HepG2 (cell line): ENCODE data around the gene ZSWIM5. TPM values are rescaled to one million over a fixed set of nuclear protein-coding genes. Genes with fewer than 3 reads are reported as not detected.
A peak's percentile ranks its signal among the peaks of the same experiment; 100 is the strongest.

Source experiments
- BRCA1 ChIP-seq: sonication (generic); formaldehyde crosslinking; IDR thresholded peaks from 2 replicates; pipeline ENCODE4 v1.4.0; 2020; ENCODE audit warnings: missing genetic modification reagents
- CC2D1A ChIP-seq: sonication (generic); formaldehyde crosslinking; IDR thresholded peaks from 2 replicates; pipeline ENCODE4 v1.8.1; 2023; ENCODE audit warnings: mild to moderate bottlenecking, missing genetic modification reagents
- FIP1L1 ChIP-seq: fragments of 200-400 bp; formaldehyde crosslinking; IDR thresholded peaks from 2 replicates; pipeline ENCODE4 v1.6.1; 2018; ENCODE audit warnings: low read depth, mild to moderate bottlenecking, low read length, moderate library complexity, borderline replicate concordance; ENCODE audit not compliant: insufficient read depth
- FOXC1 ChIP-seq: sonication (generic); formaldehyde crosslinking; IDR thresholded peaks from 2 replicates; pipeline ENCODE4 v1.8.0; 2022; ENCODE audit warnings: mild to moderate bottlenecking, missing genetic modification reagents, borderline replicate concordance
- FOXJ3 ChIP-seq: sonication (generic); formaldehyde crosslinking; IDR thresholded peaks from 2 replicates; pipeline ENCODE4 v1.4.0; 2020; ENCODE audit warnings: missing genetic modification reagents, mild to moderate bottlenecking, borderline replicate concordance
- GPN1 ChIP-seq: sonication (generic); formaldehyde crosslinking; IDR thresholded peaks from 2 replicates; pipeline ENCODE4 v1.5.1; 2020; ENCODE audit warnings: missing genetic modification reagents, borderline replicate concordance
- HIVEP1 ChIP-seq: sonication (generic); formaldehyde crosslinking; IDR thresholded peaks from 2 replicates; pipeline ENCODE4 v1.4.0; 2020; ENCODE audit warnings: mild to moderate bottlenecking, missing genetic modification reagents
- HOXD1 ChIP-seq: sonication (generic); formaldehyde crosslinking; IDR thresholded peaks from 2 replicates; pipeline ENCODE4 v1.5.0; 2020; ENCODE audit warnings: missing genetic modification reagents
- MBD4 ChIP-seq: IDR thresholded peaks from 2 replicates; pipeline ENCODE4 v1.6.1; 2012; ENCODE audit warnings: low read length, inconsistent platforms, borderline replicate concordance
- RELA ChIP-seq: sonication (generic); formaldehyde crosslinking; IDR thresholded peaks from 2 replicates; pipeline ENCODE4 v1.4.0; 2020; ENCODE audit warnings: missing genetic modification reagents
- RFX3 ChIP-seq: IDR thresholded peaks from 2 replicates; pipeline ENCODE4 v1.6.1; 2016; ENCODE audit warnings: missing biosample characterization, missing genetic modification reagents
- SP1 ChIP-seq, 2 experiments: fragments of 450-650 bp in 1 of 2; sonication (generic) in 1 of 2; formaldehyde crosslinking in 1 of 2; IDR thresholded peaks; 2 replicates each; pipeline versions ENCODE4 v1.4.0 to v1.6.1; 2016 to 2020; ENCODE audit warnings: missing genetic modification reagents in 1 of 2
- THYN1 ChIP-seq: sonication (generic); formaldehyde crosslinking; IDR thresholded peaks from 2 replicates; pipeline ENCODE4 v1.8.1; 2023; ENCODE audit warnings: low read depth, mild to moderate bottlenecking, moderate library complexity, missing genetic modification reagents, borderline replicate concordance
- ZBTB38 ChIP-seq: sonication (generic); formaldehyde crosslinking; IDR thresholded peaks from 2 replicates; pipeline ENCODE4 v1.5.1; 2020; ENCODE audit warnings: mild to moderate bottlenecking, missing genetic modification reagents
- ZBTB7A ChIP-seq: sonication (generic); formaldehyde crosslinking; IDR thresholded peaks from 2 replicates; pipeline ENCODE4 v1.8.0; 2022; ENCODE audit warnings: mild to moderate bottlenecking, missing genetic modification reagents
- ZFY ChIP-seq: sonication (generic); formaldehyde crosslinking; IDR thresholded peaks from 2 replicates; pipeline ENCODE4 v1.4.0; 2020; ENCODE audit warnings: missing genetic modification reagents
- ZKSCAN5 ChIP-seq: sonication (generic); formaldehyde crosslinking; IDR thresholded peaks from 2 replicates; pipeline ENCODE4 v1.5.1; 2020; ENCODE audit warnings: mild to moderate bottlenecking, missing genetic modification reagents
- ZNF292 ChIP-seq: sonication (generic); formaldehyde crosslinking; IDR thresholded peaks from 2 replicates; pipeline ENCODE4 v1.8.1; 2022; ENCODE audit warnings: mild to moderate bottlenecking, low read depth, missing genetic modification reagents, borderline replicate concordance
- ZNF501 ChIP-seq: sonication (generic); formaldehyde crosslinking; IDR thresholded peaks from 2 replicates; pipeline ENCODE4 v1.5.1; 2020; ENCODE audit warnings: mild to moderate bottlenecking, moderate library complexity, missing genetic modification reagents
- ZNF550 ChIP-seq: sonication (generic); formaldehyde crosslinking; IDR thresholded peaks from 2 replicates; pipeline ENCODE4 v1.4.0; 2020; ENCODE audit warnings: mild to moderate bottlenecking, missing genetic modification reagents, borderline replicate concordance
- ZNF557 ChIP-seq: sonication (generic); formaldehyde crosslinking; IDR thresholded peaks from 2 replicates; pipeline ENCODE4 v1.4.0; 2020; ENCODE audit warnings: missing genetic modification reagents
- ZNF607 ChIP-seq: sonication (generic); formaldehyde crosslinking; IDR thresholded peaks from 2 replicates; pipeline ENCODE4 v1.5.1; 2020; ENCODE audit warnings: missing genetic modification reagents, mild to moderate bottlenecking, borderline replicate concordance
- ZNF7 ChIP-seq: IDR thresholded peaks from 2 replicates; pipeline ENCODE4 v1.6.1; 2016; ENCODE audit warnings: missing biosample characterization, missing genetic modification reagents
- ZNF747 ChIP-seq: sonication (generic); formaldehyde crosslinking; IDR thresholded peaks from 2 replicates; pipeline ENCODE4 v1.8.1; 2023; ENCODE audit warnings: missing genetic modification reagents, mild to moderate bottlenecking, borderline replicate concordance
- polyA plus RNA-seq, 8 experiments: library from polyadenylated mRNA; depleted of rRNA in 3 of 8; stranded (reverse) in 7 of 8; unstranded in 1 of 8; fragments of >200 nt; fragmentation: Illumina TruSeq in 4 of 8; extraction: Trizol in 4 of 8; gene quantifications; 2 replicates each; pipeline versions ENCODE4 v1.2.1 to v1.2.3, GENCODE V29; 2011 to 2016; ENCODE audit warnings: low read depth in 4 of 8, missing spikeins in 1 of 8, mixed read lengths in 1 of 8; ENCODE audit not compliant: insufficient read depth in 1 of 8
- total RNA-seq, 5 experiments: library from RNA; depleted of rRNA; stranded (reverse); fragments of >200 nt; fragmentation: Illumina TruSeq; extraction: Trizol; gene quantifications; 2 replicates each; pipeline ENCODE4 v1.2.3, GENCODE V29; 2016; ENCODE audit warnings: low read depth in 1 of 5
- TF ChIP-seq, protein P1 (sequence below): sonication (generic); formaldehyde crosslinking; IDR thresholded peaks from 2 replicates; pipeline ENCODE4 v1.4.0; 2020; ENCODE audit warnings: low read depth, mild to moderate bottlenecking, missing genetic modification reagents
- TF ChIP-seq, protein P2 (sequence below): IDR thresholded peaks from 2 replicates; pipeline ENCODE4 v1.6.1; 2016; ENCODE audit warnings: low read depth
- TF ChIP-seq, protein P3 (sequence below): sonication (generic); formaldehyde crosslinking; IDR thresholded peaks from 2 replicates; pipeline ENCODE4 v1.8.1; 2023; ENCODE audit warnings: mild to moderate bottlenecking, missing genetic modification reagents
- TF ChIP-seq, protein P4 (sequence below): sonication (generic); formaldehyde crosslinking; IDR thresholded peaks from 2 replicates; pipeline ENCODE4 v1.5.0; 2020; ENCODE audit warnings: mild to moderate bottlenecking, missing genetic modification reagents

Gene ZSWIM5
- total and polyA plus RNA-seq, 2 of the 13 experiments (the other 11 are each of a cell fraction or from before 2014, with no cell fraction given): 11.0 to 20.6 TPM

DNA sequence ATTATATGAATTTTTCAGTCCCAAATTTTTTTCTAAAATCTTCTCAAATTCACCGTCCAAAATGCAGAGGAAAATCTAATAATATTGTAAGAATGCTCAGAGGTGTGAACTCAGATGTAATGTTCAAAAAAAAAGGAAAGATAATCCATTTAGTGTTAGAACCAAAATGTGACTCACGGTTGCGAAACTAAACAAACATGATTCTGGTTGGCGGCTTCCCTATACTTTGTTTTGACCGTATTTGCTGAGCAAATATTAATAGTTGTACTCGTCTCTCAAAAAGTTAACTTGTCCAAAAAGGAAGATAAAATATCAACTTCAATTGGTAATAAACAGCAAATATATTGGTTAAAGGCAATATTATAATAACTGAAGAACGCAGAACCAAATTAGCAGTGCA lies 34.4 kb downstream of the ZSWIM5 start (continued):
- TF ChIP-seq, protein P1, sequence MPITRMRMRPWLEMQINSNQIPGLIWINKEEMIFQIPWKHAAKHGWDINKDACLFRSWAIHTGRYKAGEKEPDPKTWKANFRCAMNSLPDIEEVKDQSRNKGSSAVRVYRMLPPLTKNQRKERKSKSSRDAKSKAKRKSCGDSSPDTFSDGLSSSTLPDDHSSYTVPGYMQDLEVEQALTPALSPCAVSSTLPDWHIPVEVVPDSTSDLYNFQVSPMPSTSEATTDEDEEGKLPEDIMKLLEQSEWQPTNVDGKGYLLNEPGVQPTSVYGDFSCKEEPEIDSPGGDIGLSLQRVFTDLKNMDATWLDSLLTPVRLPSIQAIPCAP (CRISPR knock-in tag): no peak
- TF ChIP-seq ZKSCAN5 (CRISPR knock-in tag) (no peak), ZNF557 (CRISPR knock-in tag) (no peak), RFX3 (CRISPR knock-in tag) (no peak), RELA (CRISPR knock-in tag) (no peak), ZBTB7A (no peak), GPN1 (CRISPR knock-in tag) (no peak), HOXD1 (0 out of 2 replicates have a peak, but pooled peaks have one; percentile 65), ZNF292 (CRISPR knock-in tag) (no peak), ZNF501 (no peak), ZBTB38 (CRISPR knock-in tag) (no peak), ZNF747 (CRISPR knock-in tag) (no peak), SP1 (IDR thresholded peaks at IDR 0.05) (no peak), SP1 (CRISPR knock-in tag; IDR thresholded peaks at IDR 0.05) (no peak), ZNF7 (CRISPR knock-in tag) (no peak), MBD4 (peak; percentile 85; the same call in 1 of the 2 replicates), ZFY (no peak), ZNF550 (no peak), HIVEP1 (CRISPR knock-in tag) (no peak), FOXJ3 (CRISPR knock-in tag) (peak; percentile 96; the same call in 1 of the 2 replicates), ZNF607 (CRISPR knock-in tag) (no peak), THYN1 (CRISPR knock-in tag) (no peak), FIP1L1 (no peak), FOXC1 (no peak), BRCA1 (no peak), CC2D1A (CRISPR knock-in tag) (no peak)
- TF ChIP-seq, protein P2, sequence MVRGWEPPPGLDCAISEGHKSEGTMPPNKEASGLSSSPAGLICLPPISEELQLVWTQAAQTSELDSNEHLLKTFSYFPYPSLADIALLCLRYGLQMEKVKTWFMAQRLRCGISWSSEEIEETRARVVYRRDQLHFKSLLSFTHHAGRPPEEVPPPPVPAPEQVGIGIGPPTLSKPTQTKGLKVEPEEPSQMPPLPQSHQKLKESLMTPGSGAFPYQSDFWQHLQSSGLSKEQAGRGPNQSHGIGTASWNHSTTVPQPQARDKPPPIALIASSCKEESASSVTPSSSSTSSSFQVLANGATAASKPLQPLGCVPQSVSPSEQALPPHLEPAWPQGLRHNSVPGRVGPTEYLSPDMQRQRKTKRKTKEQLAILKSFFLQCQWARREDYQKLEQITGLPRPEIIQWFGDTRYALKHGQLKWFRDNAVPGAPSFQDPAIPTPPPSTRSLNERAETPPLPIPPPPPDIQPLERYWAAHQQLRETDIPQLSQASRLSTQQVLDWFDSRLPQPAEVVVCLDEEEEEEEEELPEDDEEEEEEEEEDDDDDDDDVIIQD (CRISPR knock-in tag): peak; percentile 93
- TF ChIP-seq, protein P3, sequence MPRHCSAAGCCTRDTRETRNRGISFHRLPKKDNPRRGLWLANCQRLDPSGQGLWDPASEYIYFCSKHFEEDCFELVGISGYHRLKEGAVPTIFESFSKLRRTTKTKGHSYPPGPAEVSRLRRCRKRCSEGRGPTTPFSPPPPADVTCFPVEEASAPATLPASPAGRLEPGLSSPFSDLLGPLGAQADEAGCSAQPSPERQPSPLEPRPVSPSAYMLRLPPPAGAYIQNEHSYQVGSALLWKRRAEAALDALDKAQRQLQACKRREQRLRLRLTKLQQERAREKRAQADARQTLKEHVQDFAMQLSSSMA (CRISPR knock-in tag): no peak
- TF ChIP-seq, protein P4, sequence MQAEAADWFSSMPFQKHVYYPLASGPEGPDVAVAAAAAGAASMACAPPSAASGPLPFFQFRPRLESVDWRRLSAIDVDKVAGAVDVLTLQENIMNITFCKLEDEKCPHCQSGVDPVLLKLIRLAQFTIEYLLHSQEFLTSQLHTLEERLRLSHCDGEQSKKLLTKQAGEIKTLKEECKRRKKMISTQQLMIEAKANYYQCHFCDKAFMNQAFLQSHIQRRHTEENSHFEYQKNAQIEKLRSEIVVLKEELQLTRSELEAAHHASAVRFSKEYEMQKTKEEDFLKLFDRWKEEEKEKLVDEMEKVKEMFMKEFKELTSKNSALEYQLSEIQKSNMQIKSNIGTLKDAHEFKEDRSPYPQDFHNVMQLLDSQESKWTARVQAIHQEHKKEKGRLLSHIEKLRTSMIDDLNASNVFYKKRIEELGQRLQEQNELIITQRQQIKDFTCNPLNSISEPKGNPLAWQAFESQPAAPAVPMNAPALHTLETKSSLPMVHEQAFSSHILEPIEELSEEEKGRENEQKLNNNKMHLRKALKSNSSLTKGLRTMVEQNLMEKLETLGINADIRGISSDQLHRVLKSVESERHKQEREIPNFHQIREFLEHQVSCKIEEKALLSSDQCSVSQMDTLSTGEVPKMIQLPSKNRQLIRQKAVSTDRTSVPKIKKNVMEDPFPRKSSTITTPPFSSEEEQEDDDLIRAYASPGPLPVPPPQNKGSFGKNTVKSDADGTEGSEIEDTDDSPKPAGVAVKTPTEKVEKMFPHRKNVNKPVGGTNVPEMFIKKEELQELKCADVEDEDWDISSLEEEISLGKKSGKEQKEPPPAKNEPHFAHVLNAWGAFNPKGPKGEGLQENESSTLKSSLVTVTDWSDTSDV (CRISPR knock-in tag): no peak
